K562 (cell line): Measurements from ENCODE around the gene SUPT7L. TPM values are rescaled to one million over a fixed set of nuclear protein-coding genes. Genes with fewer than 3 reads are reported as not detected.

Experiments
- ASH1L ChIP-seq: fragments of 450-650 bp; IDR thresholded peaks from 2 replicates; pipeline ENCODE4 v1.6.1; 2018; ENCODE audit warnings: borderline replicate concordance, mild to moderate bottlenecking, low read depth; ENCODE audit not compliant: partially characterized antibody
- CBX5 ChIP-seq: IDR thresholded peaks from 2 replicates; pipeline ENCODE4 v1.6.1; 2014; ENCODE audit warnings: low read depth, borderline replicate concordance
- DNMT1 ChIP-seq: fragments of 450-650 bp; IDR thresholded peaks from 2 replicates; pipeline ENCODE4 v1.6.1; 2016; ENCODE audit warnings: antibody characterized with exemption, mild to moderate bottlenecking
- ELF1 ChIP-seq: fragments of 200-800 bp; sonication (Bioruptor generic); IDR thresholded peaks from 2 replicates; pipeline ENCODE4 v1.6.1; 2016; ENCODE audit warnings: missing genetic modification characterization, missing compliant biosample characterization
- FOXA3 ChIP-seq, 2 experiments: fragments of 450-650 bp in 1 of 2; sonication (generic) in 1 of 2; formaldehyde crosslinking; IDR thresholded peaks in 1 of 2; conservative IDR thresholded peaks in 1 of 2; 2 replicates each; pipeline versions ENCODE4 v1.4.0 to v1.8.0; 2020 to 2022; ENCODE audit warnings: mild to moderate bottlenecking in 2 of 2, missing genetic modification reagents in 1 of 2
- FOXJ2 ChIP-seq: fragments of 200-800 bp; sonication (Bioruptor generic); IDR thresholded peaks from 2 replicates; pipeline ENCODE4 v1.6.1; 2016; ENCODE audit warnings: missing genetic modification characterization, missing compliant biosample characterization
- FUS ChIP-seq: fragments of 200-400 bp; formaldehyde crosslinking; optimal IDR thresholded peaks from 2 replicates; pipeline ENCODE3; 2017; ENCODE audit warnings: low read depth, low read length
- GATAD2A ChIP-seq: fragments of 450-650 bp; IDR thresholded peaks from 2 replicates; pipeline ENCODE4 v1.6.1; 2017
- HMGN3 ChIP-seq: IDR thresholded peaks from 2 replicates; pipeline ENCODE4 v1.6.1; 2011; ENCODE audit warnings: borderline replicate concordance, low read depth, mild to moderate bottlenecking, mixed read lengths, low read length; ENCODE audit not compliant: insufficient read length; ENCODE audit errors: extremely low read depth
- MTA3 ChIP-seq: fragments of 450-650 bp; formaldehyde crosslinking; IDR thresholded peaks from 2 replicates; pipeline ENCODE4 v1.6.1; 2017; ENCODE audit warnings: mild to moderate bottlenecking, borderline replicate concordance
- NFRKB ChIP-seq: fragments of 450-650 bp; IDR thresholded peaks from 2 replicates; pipeline ENCODE4 v1.6.1; 2016; ENCODE audit warnings: low read depth
- NR4A1 ChIP-seq, 2 experiments: fragments of 250-450 bp in 1 of 2; fragments of 450-650 bp in 1 of 2; sonication (Bioruptor Pico) in 1 of 2; IDR thresholded peaks; 2 replicates each; pipeline versions ENCODE4 v1.4.0 to v1.6.1; 2016 to 2020; ENCODE audit warnings: mild to moderate bottlenecking in 2 of 2, missing compliant biosample characterization in 1 of 2, missing genetic modification characterization in 1 of 2, moderate library complexity in 1 of 2
- POLR2B ChIP-seq: fragments of 450-650 bp; IDR thresholded peaks from 2 replicates; pipeline ENCODE4 v1.6.1; 2018; ENCODE audit warnings: low read depth; ENCODE audit not compliant: partially characterized antibody
- POLR2H ChIP-seq: IDR thresholded peaks from 2 replicates; pipeline ENCODE4 v1.6.1; 2016; ENCODE audit warnings: missing genetic modification characterization, low read depth, mild to moderate bottlenecking, control low read depth, missing compliant biosample characterization, moderate library complexity
- RB1 ChIP-seq: fragments of 450-650 bp; IDR thresholded peaks from 2 replicates; pipeline ENCODE4 v1.6.1; 2017; ENCODE audit warnings: low read depth, mild to moderate bottlenecking
- SMARCA4 ChIP-seq: fragments of 450-650 bp; IDR thresholded peaks from 2 replicates; pipeline ENCODE4 v1.6.1; 2016
- ZBTB7A ChIP-seq: IDR thresholded peaks from 2 replicates; pipeline ENCODE4 v1.6.1; 2011; ENCODE audit warnings: low read depth, mild to moderate bottlenecking, low read length, moderate library complexity, borderline replicate concordance; ENCODE audit not compliant: control insufficient read depth
- polyA plus RNA-seq, 8 experiments: library from polyadenylated mRNA; depleted of rRNA in 4 of 8; stranded (reverse) in 5 of 8; unstranded in 3 of 8; fragments of >200 nt; fragmentation: Nextera tagmentation in 2 of 8; fragmentation: Illumina TruSeq in 1 of 8; extraction: Ambion mirVana in 2 of 8; extraction: Trizol in 1 of 8; gene quantifications; 2 replicates each; pipeline versions ENCODE4 v1.2.1 to v1.2.3, GENCODE V29; 2011 to 2014; ENCODE audit warnings: inconsistent platforms in 1 of 8, missing spikeins in 1 of 8
- total RNA-seq, 7 experiments: library from RNA; depleted of rRNA in 6 of 7; stranded (reverse); fragments of >200 nt in 6 of 7; fragmentation: Illumina TruSeq in 2 of 7; extraction: Trizol in 2 of 7; gene quantifications; 2 replicates each; pipeline versions ENCODE4 v1.2.1 to v1.2.3, GENCODE V29; 2011 to 2021; ENCODE audit warnings: low replicate concordance in 1 of 7
- TF ChIP-seq, protein P1 (sequence below): fragments of 450-650 bp; formaldehyde crosslinking; conservative IDR thresholded peaks from 2 replicates; pipeline ENCODE4 v1.4.0; 2022; ENCODE audit warnings: mild to moderate bottlenecking, missing genetic modification characterization
- TF ChIP-seq, protein P2 (sequence below), 2 experiments: IDR thresholded peaks; 2 replicates each; pipeline ENCODE4 v1.6.1; 2012; ENCODE audit warnings: improper control_type of control experiment in 2 of 2, low read depth in 2 of 2, low read length in 2 of 2, borderline replicate concordance in 1 of 2
- TF ChIP-seq, protein P3 (sequence below), 2 experiments: IDR thresholded peaks in 1 of 2; conservative IDR thresholded peaks in 1 of 2; 2 replicates each; pipeline ENCODE4 v1.6.1; 2016; ENCODE audit warnings: low read depth in 2 of 2, mild to moderate bottlenecking in 1 of 2, missing compliant biosample characterization in 1 of 2, missing genetic modification characterization in 1 of 2, moderate library complexity in 1 of 2

Gene SUPT7L
- total and polyA plus RNA-seq, 9 of the 15 experiments (the other 6 are each of a cell fraction or from before 2014, with no cell fraction given), result 22.0 to 72.8 (median 40.2) TPM

DNA sequence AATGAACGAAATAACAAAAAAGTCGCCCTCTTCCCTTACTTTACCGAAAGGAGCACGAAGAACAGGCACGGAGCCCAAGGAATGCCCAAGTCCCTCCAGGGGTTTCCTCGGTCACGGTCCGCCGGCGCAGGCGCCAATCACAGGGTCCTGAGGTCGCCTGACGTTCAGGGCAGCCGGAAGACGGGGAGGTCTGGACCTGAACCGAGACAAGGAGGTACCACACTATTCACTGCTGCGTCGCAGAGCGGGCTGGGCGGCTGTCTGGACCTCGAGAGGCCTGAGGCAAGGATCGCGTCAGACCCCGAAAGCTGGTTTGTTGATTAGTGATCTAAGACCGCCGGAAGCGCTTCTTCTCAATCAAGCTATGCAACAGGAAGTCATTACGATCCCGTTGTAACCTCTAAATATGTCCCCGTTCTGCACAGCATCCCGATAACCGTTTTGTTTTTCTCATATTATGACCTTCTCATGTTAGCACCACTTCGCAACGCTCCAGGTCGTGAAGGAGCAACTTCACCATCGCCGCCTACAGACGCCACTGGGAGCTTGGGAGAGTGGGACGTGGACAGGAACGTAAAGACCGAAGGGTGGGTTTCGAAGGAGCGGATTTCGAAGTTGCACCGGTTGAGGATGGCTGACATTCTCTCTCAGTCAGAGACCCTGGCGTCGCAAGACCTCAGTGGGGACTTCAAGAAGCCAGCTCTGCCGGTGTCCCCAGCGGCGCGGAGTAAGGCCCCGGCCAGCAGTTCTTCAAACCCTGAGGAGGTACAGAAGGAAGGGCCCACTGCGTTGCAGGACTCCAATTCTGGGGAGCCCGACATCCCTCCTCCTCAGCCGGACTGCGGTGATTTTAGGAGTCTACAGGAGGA, at the start of gene SUPT7L, which contains the start of gene SLC4A1AP (continued):
- TF ChIP-seq RB1 (peak; percentile 80), POLR2H (tag) (peak; percentile 79), SMARCA4 (peak; percentile 29; the same call in 1 of the 2 replicates), FUS (no peak), NR4A1 (CRISPR knock-in tag; IDR thresholded peaks at IDR 0.05) (no peak), NR4A1 (tag; IDR thresholded peaks at IDR 0.05) (peak; percentile 72; the same call in 1 of the 2 replicates), CBX5 (no peak), GATAD2A (0 out of 2 replicates have a peak, but pooled peaks have one; percentile 46), POLR2B (peak; percentile 81), ELF1 (tag) (peak; percentile 77), MTA3 (peak; percentile 97), DNMT1 (peak; percentile 96), ZBTB7A (peak; percentile 44; the same call in 1 of the 2 replicates), HMGN3 (no peak), FOXA3 (CRISPR knock-in tag; conservative IDR thresholded peaks at IDR 0.05 in 1 of 2, IDR thresholded peaks at IDR 0.05 in 1 of 2) (peak in 1 of 2 experiments; percentile 33; a peak in 1 of 4 replicates), NFRKB (peak; percentile 99), ASH1L (peak; percentile 71), FOXJ2 (no peak; the same call in 1 of the 2 replicates)
- TF ChIP-seq, protein P1, sequence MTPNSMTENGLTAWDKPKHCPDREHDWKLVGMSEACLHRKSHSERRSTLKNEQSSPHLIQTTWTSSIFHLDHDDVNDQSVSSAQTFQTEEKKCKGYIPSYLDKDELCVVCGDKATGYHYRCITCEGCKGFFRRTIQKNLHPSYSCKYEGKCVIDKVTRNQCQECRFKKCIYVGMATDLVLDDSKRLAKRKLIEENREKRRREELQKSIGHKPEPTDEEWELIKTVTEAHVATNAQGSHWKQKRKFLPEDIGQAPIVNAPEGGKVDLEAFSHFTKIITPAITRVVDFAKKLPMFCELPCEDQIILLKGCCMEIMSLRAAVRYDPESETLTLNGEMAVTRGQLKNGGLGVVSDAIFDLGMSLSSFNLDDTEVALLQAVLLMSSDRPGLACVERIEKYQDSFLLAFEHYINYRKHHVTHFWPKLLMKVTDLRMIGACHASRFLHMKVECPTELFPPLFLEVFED (CRISPR knock-in tag), result no peak
- TF ChIP-seq, protein P2, sequence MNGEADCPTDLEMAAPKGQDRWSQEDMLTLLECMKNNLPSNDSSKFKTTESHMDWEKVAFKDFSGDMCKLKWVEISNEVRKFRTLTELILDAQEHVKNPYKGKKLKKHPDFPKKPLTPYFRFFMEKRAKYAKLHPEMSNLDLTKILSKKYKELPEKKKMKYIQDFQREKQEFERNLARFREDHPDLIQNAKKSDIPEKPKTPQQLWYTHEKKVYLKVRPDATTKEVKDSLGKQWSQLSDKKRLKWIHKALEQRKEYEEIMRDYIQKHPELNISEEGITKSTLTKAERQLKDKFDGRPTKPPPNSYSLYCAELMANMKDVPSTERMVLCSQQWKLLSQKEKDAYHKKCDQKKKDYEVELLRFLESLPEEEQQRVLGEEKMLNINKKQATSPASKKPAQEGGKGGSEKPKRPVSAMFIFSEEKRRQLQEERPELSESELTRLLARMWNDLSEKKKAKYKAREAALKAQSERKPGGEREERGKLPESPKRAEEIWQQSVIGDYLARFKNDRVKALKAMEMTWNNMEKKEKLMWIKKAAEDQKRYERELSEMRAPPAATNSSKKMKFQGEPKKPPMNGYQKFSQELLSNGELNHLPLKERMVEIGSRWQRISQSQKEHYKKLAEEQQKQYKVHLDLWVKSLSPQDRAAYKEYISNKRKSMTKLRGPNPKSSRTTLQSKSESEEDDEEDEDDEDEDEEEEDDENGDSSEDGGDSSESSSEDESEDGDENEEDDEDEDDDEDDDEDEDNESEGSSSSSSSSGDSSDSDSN (IDR thresholded peaks at IDR 0.05; ENCODE audit: borderline replicate concordance in 1 of 2, low read depth in 2 of 2, low read length in 2 of 2), result peak; percentile 22 to 78; a peak in 1 of 4 replicates
- TF ChIP-seq, protein P3, sequence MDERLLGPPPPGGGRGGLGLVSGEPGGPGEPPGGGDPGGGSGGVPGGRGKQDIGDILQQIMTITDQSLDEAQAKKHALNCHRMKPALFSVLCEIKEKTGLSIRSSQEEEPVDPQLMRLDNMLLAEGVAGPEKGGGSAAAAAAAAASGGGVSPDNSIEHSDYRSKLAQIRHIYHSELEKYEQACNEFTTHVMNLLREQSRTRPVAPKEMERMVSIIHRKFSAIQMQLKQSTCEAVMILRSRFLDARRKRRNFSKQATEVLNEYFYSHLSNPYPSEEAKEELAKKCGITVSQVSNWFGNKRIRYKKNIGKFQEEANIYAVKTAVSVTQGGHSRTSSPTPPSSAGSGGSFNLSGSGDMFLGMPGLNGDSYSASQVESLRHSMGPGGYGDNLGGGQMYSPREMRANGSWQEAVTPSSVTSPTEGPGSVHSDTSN (CRISPR knock-in tag; IDR thresholded peaks at IDR 0.05; ENCODE audit: low read depth), result no peak
- TF ChIP-seq, protein P3 (tag; conservative IDR thresholded peaks at IDR 0.05; ENCODE audit: low read depth), result 0 out of 2 replicates have a peak, but pooled peaks have one; percentile 9
